HG03354 (cell line): Measurements from ENCODE around the gene ANXA6.

Experiments
- ATAC-seq: cut with Tn5 transposase; IDR thresholded peaks from one replicate; pipeline ENCODE4 v1.9.1; 2021; ENCODE audit warnings: mild to moderate bottlenecking; ENCODE audit not compliant: unreplicated experiment, poor library complexity, severe bottlenecking

Gene ANXA6

DNA sequence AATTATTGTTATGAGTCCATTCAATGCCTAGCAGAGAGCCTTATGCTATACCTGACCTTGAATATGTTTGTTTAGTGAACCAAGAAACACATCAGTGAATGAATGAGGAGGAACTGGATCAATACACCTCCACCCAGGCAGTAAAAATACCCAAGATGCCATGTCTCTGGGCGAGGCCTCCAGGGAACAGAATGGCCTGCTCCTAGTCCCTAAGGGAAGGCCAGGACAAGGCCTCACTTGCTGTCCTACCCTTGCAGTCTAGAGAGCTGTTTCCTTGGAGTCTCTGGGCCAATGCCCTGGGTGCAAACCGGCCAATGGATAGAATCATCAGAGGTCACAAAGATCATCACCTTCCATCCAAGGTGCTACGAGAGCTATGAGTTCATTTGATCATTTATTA lies 102.9 kb downstream of the ANXA6 start:
- no peak for ATAC-seq

DNA sequence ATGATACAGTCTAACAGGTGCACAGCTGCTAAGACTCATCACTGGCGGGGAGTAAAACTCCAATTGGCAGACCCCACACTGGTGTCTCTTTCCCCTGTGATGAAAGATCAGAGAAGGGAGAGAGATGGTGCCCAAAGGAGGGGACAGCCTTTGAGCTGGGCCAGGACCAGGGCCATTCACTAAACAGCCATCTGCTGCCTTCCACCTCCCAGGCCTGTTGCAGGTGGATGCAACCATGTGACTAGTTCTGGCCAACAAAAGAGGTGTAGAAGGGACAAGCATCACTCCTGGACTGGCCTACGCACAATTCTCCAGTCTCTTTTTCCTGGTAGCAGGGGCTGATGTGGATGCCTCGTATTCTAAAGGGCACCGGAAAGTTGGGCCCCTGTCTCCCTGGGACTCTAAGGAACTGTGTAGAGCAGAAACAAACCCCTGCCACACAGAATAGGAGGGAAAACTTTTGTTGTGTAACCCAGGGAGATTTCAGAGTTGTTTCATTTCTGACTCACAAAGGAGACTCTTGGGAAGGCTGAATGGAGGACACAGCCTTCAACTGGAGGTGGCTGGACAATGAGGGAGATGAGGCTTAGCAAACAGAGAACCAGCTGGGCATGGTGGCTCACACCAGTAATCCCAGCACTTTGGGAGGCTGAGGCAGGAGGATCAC lies 103.7 kb downstream of the ANXA6 start:
- no peak for ATAC-seq

DNA sequence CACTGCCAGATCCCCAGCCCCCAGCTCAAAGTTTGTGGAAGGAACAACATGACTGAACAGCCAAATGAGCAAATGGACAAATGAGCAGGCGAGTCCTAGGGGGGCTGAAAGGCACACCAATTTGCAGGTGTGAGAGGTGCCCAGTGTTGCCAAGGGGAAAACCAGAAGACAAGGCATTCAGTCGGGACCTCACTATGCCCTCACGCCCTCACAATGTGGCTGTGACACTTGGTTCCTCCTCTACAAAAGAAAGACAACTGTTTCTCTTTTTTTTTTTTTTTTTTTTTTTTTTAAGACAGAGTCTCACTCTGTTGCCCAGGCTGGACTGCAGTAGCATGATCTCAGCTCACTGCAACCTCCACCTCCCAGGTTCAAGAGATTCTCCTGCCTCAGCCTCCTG lies 104.7 kb downstream of the ANXA6 start:
- no peak for ATAC-seq

DNA sequence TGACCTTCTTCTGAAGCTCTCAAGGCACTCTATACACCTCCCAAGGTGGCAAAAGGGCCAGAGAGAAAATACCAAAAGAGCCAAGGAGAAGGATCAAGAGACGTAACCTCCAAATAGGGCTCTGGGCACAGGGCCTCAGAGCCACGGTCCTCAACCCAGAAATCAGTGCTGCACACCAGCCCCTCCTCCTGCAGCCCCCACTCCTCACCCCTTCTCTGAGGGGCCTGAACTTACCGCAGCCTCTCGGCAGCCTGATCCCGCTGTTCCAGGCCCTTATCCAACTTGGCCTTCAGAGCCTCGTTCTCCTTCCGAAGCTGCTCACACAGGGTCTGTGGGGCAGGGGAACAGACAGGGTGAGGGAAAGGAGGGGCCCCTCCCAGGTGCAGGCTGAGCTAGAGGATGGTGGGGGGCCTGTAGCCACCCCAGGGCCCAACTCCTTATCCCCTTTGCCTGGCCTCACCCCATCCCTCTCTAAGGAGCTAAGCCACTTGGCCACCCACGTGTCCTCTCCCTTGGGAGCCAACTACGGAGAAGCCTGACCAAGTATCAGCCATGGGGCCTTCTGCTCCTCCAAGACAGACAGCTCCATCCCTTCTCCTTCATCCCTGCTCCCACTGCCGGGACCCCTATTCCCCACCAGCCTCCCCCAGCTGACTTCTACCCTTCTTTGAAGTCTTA lies 105.5 kb downstream of the ANXA6 start:
- ATAC-seq, result no peak

DNA sequence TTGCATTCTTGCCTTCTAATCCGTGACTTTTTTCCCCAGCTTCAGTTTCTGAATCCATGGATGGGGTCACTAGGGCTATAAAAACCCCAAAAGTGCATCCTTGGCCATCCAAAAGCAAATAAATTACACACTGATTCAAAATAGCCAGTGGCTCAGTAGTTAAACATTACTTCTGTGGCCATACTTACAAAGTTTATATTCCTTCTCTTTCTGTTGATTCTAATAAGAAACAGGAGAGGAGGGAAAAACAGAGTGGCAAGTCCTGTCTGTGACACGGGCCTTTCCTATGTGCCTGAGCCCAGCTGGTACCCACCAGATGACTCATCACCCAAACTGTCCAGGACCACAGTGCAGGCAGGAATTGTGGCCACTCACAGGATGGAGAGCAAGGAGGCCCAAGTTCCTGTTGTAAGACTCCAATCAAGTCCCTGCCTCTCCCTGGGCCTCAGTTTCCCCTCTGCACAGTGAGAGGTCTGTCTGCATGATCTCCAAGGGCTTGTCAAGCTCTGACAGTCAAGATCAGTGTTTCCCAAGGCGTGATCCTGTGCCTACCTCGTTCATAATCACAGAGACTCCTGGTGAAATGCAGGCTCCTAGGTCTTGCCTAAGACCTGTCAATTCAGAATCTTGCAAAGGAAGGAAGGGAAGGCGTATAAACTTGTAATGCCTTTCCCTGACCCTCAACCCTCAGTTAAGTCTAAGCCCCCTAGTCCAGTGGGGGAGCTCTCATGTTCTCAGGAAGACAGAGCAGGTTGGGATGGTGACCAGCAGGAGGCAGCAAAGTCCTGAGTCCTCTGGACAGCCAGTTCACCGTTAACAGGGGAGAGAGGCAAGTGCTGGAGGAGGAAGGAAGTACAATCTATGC lies 106.3 kb downstream of the ANXA6 start:
- ATAC-seq, result peak; percentile 79
